HG03095 (cell line): ENCODE measurements around the gene ABLIM1.

Experiments
- ATAC-seq: cut with Tn5 transposase; IDR thresholded peaks from one replicate; pipeline ENCODE4 v1.9.1; 2021; ENCODE audit warnings: moderate library complexity; ENCODE audit not compliant: unreplicated experiment

ABLIM1 gene

DNA sequence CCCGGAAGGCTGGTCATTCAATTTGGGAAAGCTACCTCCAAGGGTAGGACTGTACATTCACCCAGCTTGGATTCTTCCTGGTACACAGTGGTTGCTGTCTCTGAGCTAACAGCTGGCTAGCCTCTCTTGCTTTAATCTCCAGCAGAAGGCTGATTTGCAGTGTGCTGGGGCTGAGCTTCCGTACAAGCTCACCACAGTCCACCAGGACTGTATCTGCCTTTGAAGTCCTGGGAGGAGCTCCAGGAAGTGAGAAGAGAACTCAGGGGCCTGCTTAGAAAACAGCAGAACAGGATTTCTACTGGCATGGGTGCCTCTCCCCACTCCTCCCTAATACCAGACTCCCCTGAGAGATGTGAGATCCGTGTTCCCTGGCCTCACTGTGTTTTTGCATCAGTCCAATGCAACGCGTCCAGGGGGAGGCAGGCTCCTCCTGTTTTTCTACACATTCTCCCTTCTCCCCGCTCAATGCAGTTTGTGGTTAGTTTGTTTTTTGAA lies 260.4 kb downstream of the ABLIM1 start:
- ATAC-seq: no peak

DNA sequence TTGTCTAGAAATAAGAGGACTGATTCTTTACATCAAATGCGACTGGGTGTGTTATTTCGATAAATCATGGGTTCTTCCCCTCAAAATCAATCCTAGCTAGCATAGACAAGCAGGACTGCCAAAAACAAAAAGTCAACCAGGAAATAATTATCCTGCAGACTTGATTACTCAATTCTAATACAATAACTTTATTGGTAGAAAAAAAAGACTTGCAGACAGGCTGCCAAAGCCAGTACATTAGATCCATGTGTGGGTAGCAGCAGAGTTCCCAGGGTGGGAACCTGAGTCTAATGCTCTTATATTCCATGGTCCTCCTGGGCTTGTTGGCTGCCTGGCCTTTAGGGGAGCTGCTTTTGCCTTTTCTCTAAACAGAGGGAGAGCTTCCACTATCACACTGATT lies 261.6 kb downstream of the ABLIM1 start:
- ATAC-seq: no peak

DNA sequence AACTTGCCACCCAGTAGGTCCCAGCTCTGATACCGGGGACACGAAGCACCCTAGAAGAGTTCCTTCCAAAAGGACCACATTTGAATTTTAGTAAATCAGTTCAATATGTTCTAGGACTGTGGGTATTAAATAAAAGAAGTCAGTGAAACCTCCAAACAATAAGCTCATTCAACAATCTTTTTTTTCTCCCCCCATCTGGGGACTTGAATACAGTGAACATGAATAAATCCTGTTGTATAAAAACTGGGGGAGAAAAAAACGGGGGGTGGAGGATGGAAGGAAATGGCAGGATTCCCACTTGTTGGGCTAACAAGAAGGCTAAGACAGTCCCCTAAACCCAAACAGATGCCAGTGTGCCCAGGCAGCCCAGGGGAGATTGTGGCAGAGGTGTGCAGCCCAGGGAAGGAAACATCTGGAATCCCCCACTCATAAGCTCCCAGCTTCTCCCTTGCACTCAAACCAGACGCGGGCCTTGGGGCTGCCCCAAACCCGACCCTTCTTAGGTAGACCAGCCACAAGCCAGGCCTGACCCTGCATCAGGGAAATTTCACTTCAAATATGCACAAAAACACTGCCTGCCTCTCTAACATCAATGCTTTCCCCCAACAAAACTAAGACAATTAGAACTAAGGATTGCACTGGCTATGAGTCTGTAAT lies 262.6 kb downstream of the ABLIM1 start:
- ATAC-seq: no peak

DNA sequence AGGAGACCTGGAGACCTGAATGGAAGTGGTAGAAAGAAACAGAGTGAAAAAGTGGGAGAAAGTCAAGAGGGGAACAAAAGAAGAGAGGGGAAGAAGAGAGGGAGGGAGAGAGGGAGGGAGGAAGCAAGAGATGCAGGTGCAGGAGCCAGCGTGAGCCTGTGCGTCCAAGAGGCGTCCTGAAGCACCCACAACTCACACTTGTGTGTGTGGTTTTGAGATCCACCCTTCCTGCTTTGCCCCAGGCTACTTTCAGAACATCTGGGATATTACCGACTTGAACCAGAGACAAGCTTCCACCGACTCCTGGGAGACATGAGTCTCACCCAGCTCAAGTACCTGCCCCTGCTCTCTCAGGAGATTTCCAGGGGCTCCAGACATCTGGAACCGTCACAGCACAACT lies 263.5 kb downstream of the ABLIM1 start:
- ATAC-seq: no peak

DNA sequence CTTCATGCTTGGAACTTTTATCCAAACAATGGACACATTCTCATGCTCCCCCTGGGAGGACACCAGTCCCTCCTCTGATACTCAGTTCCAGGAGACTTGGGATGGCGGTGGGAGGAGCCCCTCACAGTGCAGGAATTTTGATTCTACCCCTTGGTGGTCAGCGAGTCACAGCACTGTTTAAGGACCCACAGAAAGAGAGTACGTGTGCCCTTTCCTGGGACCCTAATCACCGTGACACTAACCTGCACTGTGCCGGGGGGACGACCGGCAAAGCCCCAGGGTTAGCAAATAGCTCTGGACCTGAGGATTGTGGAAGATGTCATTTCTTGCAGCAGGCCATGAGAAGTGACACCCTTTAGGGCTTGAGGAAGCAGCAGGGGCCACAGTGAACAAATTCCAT lies 264.2 kb downstream of the ABLIM1 start:
- ATAC-seq: no peak

DNA sequence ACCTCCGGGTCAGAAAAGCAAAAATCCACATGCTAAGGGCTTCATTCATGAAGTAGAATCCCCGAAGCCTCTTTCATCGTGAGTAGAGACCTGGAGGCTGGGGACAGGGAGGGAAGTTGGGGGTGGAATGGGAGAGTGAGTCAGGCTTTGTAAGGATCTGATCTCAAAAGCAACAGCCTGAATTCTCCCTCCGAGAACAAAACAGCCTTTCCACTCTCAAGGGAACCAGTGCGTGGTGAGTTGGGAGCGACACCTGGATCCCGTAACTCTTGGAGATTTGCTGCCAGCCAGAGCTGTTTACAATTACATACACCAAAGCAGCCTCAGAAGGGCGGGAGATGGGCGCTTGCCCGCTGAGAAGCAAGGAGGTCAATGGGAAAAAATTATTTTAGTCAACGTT lies 264.6 kb downstream of the ABLIM1 start:
- no peak for ATAC-seq

DNA sequence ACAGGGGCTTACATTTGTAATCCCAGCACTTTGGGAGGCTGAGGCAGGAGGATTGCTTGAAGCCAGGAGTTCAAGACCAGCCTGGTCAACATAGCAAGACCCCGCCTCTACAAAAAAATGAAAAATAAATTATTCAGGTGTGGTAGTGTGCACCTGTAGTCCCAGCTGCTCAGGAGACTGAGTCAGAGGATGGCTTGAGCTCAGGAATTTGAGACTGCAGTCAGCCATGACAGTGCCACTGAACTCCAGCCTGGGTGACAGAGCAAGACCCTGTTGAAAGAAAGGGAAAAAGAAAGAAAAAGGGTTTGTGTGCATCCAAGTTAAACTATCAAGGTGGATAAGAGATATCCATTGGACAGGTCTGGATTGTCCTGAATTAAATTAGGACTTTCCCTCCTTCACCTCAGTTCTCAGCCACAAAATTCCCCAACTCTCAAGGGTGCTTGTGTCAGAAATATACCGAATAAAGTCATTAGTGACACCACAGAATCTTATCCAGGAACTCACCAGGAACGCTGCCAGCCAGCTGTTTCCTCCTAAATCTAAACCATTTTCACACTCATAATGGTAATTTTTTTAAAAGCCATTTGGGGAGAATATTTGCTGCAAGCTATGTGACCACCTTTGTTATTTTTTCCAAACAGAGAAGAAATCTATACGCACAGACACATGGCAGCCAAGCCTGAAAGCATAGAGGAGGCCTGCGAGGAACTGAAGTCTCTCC lies 265.8 kb downstream of the ABLIM1 start:
- ATAC-seq: no peak

DNA sequence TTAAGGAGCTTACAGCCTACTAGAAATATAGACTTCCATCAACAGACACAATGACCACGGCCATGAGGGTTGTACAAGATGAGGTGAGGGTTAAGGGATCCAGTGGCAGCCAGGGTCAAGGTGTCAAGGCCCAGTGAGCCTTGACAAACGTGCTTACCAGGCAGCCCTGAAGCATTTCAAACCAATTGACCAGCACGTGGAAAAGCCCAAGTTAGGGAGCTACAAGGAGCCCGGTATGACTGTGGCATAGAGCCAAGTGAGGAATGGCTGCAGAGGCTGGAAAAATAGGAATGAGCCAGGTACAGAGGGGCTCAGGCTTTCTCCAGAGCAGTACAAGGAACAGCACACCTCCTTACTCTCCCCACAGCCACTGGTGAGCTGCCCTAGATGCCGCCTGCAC lies 266.5 kb downstream of the ABLIM1 start:
- no peak for ATAC-seq

DNA sequence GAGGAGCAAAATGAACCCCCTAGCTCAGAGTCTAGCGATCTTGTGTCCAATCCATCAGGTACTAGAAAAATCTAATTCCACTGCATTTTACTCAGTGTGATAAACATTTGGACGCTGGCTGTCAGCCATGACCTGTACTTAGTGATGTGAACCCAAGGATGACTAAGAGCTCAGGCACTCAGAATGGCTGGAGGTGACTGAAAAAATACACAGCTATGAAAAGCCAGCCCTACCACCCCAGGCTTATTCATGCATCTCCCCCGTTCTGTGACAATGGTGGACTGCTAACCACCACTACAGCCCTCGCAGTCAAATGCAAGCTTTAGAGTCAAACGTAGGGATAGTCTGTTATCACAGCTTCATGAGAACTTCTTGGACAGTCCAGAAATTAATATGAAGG lies 268.6 kb downstream of the ABLIM1 start:
- ATAC-seq: no peak

DNA sequence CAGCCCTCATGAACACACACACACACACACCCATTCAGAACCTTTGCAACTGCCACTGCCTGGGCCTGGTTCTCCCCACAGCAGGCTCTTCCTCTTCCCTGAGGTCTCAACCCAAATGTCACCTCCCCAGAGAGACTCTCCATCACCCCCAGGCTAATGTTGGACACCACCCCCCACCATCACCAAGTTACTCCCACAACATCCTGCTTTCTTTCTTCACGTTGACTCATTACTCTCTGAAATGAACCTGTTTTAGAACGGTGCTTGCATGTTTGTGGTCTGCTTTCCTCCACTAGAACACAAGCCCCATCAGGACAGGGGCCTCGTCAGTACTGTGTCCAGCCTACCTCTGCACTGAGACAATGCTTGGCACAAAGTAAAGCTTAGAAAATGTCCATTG lies 269.8 kb downstream of the ABLIM1 start:
- peak; percentile 60 for ATAC-seq

DNA sequence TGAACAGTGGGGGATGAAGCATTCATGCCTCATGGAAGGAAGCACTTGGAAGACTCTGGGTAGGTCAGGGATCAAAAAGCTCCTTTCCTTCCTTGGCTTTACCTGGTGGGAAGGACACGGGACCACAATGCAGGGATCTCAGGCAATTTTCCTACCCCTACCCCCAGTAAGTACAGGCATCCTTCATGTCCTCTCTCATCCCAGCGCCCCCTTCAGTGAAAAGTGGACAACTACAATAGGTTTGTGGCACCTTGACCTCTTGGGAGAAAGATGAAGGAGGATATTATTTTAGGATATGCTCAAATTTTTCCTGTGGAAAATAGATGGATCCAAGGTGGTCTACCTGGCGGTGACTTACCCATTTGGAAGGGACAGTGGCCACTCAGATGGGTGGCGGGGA lies 270.3 kb downstream of the ABLIM1 start:
- no peak for ATAC-seq

DNA sequence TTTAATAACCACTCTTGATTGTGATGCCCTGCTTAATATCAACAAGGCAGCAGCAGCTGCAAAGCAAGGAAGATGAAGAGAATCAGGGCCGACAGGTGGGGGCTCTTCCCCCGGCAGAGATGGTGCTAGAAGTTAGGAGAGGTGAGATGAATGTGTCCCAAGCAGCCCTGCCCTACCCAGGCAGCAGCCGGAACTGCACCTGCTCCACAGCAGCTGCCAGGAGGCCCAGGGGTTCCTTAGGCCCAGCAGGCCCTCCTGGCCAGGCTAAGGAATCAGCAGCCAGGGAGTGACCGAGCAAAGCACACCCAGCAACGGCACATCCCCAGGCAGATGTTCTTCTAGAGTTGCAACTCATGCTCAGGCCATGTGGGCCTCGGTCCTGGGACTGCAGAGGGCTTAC lies 271.6 kb downstream of the ABLIM1 start:
- ATAC-seq: no peak

DNA sequence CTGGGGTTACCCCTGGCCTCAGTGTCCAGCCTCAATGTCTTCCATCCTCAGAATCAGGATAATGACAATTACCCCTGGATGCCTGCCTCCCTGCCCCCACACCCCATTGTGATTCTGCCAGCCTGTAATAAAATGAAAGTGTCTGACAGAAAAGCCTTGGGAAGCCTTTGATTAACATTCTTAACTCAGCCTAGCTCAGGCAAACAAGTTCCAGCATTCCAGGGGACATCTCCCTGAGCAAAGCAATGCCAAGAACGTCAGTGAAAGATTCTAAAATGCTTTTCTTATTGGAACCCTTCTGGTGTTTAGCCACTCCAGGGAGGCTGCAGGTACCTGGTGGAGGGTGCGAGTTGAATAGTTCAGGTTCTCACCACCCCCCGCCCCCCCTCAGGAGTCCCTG lies 272.5 kb downstream of the ABLIM1 start:
- no peak for ATAC-seq

DNA sequence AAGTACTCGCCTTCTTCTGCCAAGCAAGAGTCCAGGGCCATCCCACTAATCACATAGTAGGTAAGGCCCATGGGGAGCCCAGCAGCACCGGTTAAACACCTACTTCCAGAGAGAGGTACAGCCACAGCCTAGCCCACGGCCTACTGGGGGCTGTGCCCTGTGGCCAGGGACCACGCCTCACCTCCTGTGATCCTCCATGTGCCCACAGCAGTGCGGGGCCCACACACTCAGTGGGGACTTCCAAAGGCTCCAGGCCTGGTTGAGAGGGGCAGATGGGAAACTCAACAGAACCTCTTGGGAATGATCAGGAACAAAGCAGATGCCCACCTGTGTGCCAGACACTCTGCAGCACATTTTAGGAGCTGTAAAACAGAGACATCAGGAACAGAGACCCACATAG lies 273.5 kb downstream of the ABLIM1 start:
- ATAC-seq: no peak

DNA sequence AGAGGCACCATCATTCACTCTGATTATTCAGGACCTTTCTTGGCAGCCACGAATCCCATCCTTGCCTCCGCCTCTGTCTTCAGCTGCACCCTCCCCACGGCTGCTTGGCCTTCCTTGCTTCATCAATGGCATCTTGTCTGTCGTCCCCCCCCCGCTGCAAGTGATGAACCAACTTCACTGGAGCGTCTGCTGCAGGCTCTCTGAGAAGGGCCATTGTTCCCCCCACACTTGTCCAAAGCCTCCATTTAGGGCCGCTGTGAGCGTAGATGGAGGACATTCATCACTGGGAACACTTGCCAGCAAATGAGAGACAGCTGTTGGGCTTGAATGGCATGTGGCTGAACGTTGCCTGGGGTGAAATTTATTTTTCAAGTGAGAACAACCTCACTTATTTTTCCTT lies 273.9 kb downstream of the ABLIM1 start:
- no peak for ATAC-seq
